GM21423 (cell line): Measurements from ENCODE around the gene NEMP1.

Experiments used
- ATAC-seq: cut with Tn5 transposase; IDR thresholded peaks from one replicate; pipeline ENCODE4 v1.9.1; 2021; ENCODE audit warnings: mild to moderate bottlenecking, moderate library complexity; ENCODE audit not compliant: unreplicated experiment

NEMP1 gene

DNA sequence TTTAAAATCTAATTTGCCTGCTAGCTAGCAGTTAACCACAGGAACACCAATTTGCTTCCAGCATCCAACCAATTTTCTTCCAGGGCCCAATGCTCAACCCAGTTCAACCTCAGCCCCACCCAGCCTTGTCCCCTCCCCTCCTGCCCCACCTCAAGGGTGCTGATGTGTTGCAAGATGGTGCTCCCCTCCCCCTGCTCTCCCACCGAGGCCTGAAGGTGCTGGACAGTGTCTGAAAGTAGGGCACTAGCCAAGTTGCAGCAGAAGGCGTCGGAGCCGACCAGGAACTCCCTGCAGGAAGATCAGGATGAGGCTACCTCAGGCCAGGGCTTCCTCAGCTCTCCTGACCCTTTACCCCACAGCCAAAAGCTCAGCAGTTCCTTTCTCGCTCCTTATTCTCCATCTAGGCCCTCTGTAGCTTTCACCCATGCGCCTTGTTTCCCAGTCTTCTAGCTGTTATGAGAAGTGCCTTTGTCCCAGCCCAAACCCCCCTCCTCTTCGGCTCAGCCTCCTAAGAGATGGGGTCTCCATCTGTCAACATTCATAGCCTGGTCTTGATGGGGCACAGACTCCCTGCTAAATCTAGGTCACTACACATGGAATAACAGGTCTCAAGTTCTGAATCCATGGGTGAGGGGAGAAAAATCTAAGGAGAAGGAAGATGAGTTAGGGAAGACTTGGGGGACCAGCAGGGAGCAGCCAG lies 29.0 kb upstream of the NEMP1 start:
- no peak for ATAC-seq

- no peak for ATAC-seq
These were observed 27.6 kb upstream of the NEMP1 start for GRCh38 chr12:57106021-57106708.

- ATAC-seq, result no peak
These were observed 26.6 kb upstream of the NEMP1 start for GRCh38 chr12:57105011-57105753.

DNA sequence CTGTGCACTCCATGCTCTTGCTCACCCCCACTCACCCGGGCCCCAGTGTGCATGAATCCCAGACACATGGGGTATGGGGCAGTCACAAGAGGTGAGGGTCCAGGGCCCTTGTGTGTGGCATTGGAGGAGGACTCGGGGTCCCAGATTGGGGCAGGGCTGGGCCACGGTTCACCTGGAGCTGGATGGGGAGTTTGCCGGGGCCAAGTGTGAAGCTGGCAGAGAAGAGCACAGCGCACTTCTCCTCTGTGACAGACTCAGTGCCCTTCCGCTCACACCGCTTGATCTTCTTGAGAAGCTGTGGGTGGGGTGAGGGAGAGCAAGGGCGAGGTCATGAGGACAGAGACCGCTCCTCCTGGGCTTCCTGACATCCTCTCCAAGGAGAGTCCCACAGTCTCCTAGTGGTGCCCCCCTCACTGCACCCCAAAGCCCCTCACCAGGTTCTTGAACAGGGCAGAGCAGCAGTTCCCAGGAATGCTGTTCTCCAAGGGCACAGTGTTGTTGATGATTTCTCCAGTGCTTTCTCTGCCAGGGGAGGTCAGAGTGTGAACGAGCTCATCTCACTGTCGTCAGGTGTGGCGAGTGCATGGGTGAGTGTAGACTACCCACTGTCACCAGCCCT lies 25.8 kb upstream of the NEMP1 start:
- ATAC-seq, result no peak

GRCh38 chr12:57103856-57104255 lies 25.3 kb upstream of the NEMP1 start:
- ATAC-seq, result no peak

- ATAC-seq, result no peak
These were observed 23.5 kb upstream of the NEMP1 start for GRCh38 chr12:57101892-57102695.

- ATAC-seq, result no peak
These were observed 21.2 kb upstream of the NEMP1 start for GRCh38 chr12:57099766-57100165.

DNA sequence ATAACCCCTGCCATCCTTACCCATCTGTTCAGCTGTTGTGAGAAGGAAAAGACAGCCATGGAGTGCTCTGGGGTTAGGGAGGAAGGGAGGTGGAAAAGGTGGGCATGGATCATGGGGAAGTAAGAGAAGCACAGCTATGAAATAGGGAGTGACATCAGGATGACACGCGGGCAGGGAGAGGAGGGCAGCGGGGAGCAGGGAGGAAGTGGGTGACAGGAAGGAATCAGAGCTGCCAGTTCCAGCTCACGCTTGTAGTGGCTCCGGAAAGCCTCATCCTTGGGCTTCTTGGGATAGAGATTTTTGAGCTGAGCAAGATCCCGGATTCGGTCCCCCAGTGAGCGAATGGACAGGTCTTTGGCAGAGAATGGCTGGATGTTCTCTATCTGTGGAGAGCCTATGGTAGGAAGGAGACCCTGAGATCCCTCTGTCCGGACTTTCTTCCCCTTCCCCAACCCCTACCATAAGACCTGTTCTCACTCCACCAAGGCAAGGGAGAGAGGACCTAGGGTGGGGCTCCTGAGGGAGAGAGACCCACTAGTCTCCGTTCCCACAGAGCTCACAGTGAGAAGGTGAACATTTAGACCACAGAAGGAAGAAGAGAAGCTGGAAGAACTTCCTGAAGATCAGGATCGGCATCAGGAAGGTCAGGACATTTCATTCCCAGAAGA lies 20.6 kb upstream of the NEMP1 start:
- no peak for ATAC-seq

- ATAC-seq, result no peak
These were observed 20.0 kb upstream of the NEMP1 start for GRCh38 chr12:57098546-57098945.

DNA sequence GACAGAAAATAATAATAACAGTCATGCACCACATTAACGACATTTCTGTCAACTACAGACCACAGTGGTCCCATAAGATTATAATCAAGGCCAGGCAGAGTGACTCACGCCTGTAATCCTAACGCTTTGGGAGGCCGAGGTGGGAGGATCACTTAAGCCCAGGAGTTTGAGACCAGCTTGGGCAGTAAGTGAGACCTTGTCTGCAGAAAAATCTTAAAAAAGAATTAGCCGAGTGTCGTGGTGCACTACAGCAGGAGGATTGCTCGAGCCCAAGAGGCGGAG lies 18.9 kb upstream of the NEMP1 start:
- no peak for ATAC-seq

GRCh38 chr12:57096748-57097553 lies 18.4 kb upstream of the NEMP1 start:
- no peak for ATAC-seq

DNA sequence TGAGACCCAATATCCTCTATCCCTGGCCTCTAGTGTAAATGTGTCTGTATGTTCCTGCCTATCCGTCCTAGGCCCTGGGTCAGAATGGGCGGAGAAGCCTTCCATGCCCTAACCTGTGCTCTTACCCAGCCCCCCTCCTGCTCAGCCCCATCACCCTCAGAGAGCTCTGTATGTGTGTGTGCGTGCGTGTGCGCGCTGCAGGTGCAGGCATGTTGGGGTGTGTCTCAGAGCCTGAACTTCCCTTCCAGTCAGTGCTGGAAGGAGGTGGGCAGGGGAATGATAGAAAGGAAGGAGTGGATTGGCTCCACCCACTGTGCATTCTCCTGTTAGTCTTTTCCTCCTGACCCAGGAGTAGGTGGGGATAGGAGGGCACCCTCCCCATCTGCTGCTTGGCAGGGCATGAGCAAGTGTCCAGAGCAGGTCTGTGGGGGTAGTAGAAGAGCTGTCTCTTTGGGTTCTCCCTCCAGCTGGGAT lies 17.5 kb upstream of the NEMP1 start:
- no peak for ATAC-seq

DNA sequence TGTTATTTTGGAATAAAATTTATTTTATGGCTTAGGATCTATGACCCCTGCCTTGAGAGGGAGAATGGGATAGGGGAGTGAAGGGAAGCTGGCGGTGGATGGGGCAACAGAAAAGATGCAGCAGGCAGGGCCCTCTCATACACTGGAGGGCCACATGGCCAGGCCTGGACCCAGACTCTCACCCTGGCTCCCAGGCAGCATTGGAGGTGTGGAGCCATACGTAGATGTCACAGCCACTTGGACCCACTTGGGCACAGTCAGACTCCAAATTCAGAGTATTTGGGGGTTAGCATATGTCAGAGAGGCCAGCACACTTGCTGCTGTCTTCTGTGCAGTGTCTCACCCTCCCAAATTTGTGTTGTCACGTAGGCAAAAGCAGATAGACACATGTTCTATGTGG lies 16.8 kb upstream of the NEMP1 start:
- no peak for ATAC-seq

- no peak for ATAC-seq
These were observed 15.9 kb upstream of the NEMP1 start for GRCh38 chr12:57094208-57095160.

DNA sequence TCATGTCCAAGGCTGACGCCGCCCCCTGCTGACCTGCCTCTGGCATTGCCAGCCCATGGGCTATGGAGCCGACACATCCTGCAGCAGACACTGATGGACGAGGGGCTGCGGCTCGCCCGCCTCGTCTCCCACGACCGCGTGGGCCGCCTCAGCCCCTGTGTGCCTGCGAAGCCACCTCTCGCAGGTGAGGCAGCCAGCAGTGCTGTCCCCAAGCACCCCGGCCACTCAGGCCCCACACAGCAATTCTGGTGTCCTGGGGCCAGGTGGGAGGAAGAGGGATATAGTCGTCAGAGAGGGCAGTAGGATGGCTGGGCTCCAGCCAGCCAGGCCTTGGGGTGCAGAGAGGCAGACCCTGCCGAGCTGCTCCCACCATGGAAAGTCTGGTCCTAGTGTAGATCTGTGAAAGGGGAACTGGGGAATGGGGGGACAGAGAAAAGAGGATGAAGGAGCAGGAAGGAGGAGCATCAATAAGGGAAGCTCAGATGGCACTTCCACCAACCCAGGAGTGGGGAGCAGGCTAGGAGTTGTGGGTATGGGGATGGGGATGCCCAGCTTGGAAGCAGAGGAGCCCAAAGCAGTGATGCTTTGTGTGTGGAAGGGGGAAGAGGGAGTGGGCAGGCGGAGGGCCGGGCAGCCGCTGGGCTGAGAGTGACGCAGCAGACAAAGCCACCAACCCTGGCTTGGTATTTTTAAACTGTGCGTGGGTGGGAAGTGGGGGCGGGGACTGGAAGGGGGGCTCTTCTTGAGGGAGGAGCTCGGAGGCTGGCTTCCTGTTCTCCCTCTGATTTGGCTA lies 15.0 kb upstream of the NEMP1 start:
- ATAC-seq, result no peak

DNA sequence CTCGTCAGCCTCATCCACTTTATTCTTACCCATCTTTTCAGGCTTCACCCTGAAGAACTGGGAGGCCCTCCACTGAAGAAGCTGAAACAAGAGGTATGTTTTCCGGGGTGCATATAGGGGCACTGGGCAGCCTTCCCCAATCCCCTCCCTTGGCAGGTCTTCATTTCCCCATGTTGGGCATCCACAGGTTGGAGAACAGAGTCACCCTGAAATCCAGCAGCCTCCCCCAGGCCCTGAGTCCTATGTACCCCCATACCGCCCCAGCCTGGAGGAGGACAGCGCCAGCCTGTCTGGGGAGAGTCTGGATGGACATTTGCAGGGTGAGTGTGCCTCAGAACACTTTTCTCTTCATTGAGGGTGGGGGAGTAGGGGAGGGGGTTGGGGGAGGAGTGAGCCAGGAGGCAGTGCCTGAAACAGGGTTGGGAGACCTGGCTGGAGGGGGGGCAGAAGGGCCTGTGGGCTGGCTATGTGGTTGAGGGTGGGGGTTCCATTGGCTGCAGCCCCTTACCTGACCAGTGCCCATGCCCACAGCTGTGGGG lies 14.4 kb upstream of the NEMP1 start:
- no peak for ATAC-seq

GRCh38 chr12:57092529-57092862 lies 13.9 kb upstream of the NEMP1 start:
- ATAC-seq, result no peak
